Stimulated activated CD8-positive, alpha-beta memory T cell treated with anti-CD3 and anti-CD28 coated beads, Interleukin-2, amount 100 ng/mL, for 1 hour (primary cell): ENCODE data around the gene IL4R.

Experiments
- DNase-seq, 2 donors: peaks; one replicate each; pipeline ENCODE4 v3.0.0-alpha.2; 2020; ENCODE audit warnings: low read depth in 2 of 2

Gene IL4R

GRCh38 chr16:27315333-27316037 lies 1.7 kb downstream of the IL4R start:
- DNase-seq, result no peak

- no peak for DNase-seq
Measured at GRCh38 chr16:27316038-27316680, 2.4 kb downstream of the IL4R start.

GRCh38 chr16:27317320-27317719 lies 3.5 kb downstream of the IL4R start:
- no peak for DNase-seq

GRCh38 chr16:27317738-27318391 lies 4.1 kb downstream of the IL4R start:
- DNase-seq, result no peak

GRCh38 chr16:27318392-27319256 lies 4.8 kb downstream of the IL4R start:
- DNase-seq, result peak in 1 of 2 donors; percentile 18

GRCh38 chr16:27319257-27319965 lies 5.6 kb downstream of the IL4R start:
- DNase-seq, result no peak

- DNase-seq, result no peak
Measured at GRCh38 chr16:27320261-27321012, 6.7 kb downstream of the IL4R start.

GRCh38 chr16:27321013-27321915 lies 7.5 kb downstream of the IL4R start:
- DNase-seq, result no peak

GRCh38 chr16:27322858-27323780 lies 9.3 kb downstream of the IL4R start:
- DNase-seq, result no peak

- no peak for DNase-seq
Measured at GRCh38 chr16:27323781-27324561, 10.2 kb downstream of the IL4R start.

GRCh38 chr16:27324851-27325301 lies 11.1 kb downstream of the IL4R start:
- no peak for DNase-seq

- DNase-seq, result no peak
Measured at GRCh38 chr16:27325736-27326135, 12.0 kb downstream of the IL4R start.

- DNase-seq, result no peak
Measured at GRCh38 chr16:27326251-27326650, 12.5 kb downstream of the IL4R start.

- no peak for DNase-seq
Measured at GRCh38 chr16:27326738-27327585, 13.2 kb downstream of the IL4R start.

GRCh38 chr16:27327586-27327915 lies 13.8 kb downstream of the IL4R start:
- no peak for DNase-seq

GRCh38 chr16:27328937-27329336 lies 15.2 kb downstream of the IL4R start:
- DNase-seq, result no peak
